GM12878 (cell line): ENCODE data around the gene PHAF1. TPM values are rescaled to one million over a fixed set of nuclear protein-coding genes. Genes with fewer than 3 reads are reported as not detected.

Experiments used
- BCLAF1 ChIP-seq: fragments of 450-650 bp; IDR thresholded peaks from 2 replicates; pipeline ENCODE4 v1.6.1; 2017; ENCODE audit warnings: antibody characterized with exemption, mild to moderate bottlenecking, moderate library complexity
- BMI1 ChIP-seq: fragments of 450-650 bp; IDR thresholded peaks from 2 replicates; pipeline ENCODE4 v1.6.1; 2016; ENCODE audit warnings: mild to moderate bottlenecking, moderate library complexity, borderline replicate concordance
- CREB1 ChIP-seq: IDR thresholded peaks from 2 replicates; pipeline ENCODE4 v1.6.1; 2012; ENCODE audit warnings: low read depth, mild to moderate bottlenecking, inconsistent platforms
- ETV6 ChIP-seq, 2 experiments: fragments of 450-650 bp in 1 of 2; IDR thresholded peaks in 1 of 2; conservative IDR thresholded peaks in 1 of 2; 2 replicates each; pipeline ENCODE4 v1.6.1; 2014; ENCODE audit warnings: antibody characterized with exemption in 1 of 2, borderline replicate concordance in 1 of 2, low read depth in 1 of 2, mild to moderate bottlenecking in 1 of 2, moderate library complexity in 1 of 2
- FOS ChIP-seq: IDR thresholded peaks from 3 replicates; pipeline ENCODE4 v1.6.1; 2011; ENCODE audit warnings: borderline replicate concordance; ENCODE audit not compliant: insufficient read length; ENCODE audit errors: extremely low read depth
- HDGF ChIP-seq: fragments of 450-650 bp; IDR thresholded peaks from 2 replicates; pipeline ENCODE4 v1.6.1; 2016; ENCODE audit warnings: antibody characterized with exemption
- MXI1 ChIP-seq: fragments of 150-350 bp; IDR thresholded peaks from 2 replicates; pipeline ENCODE4 v1.6.1; 2011; ENCODE audit warnings: low read depth, mild to moderate bottlenecking, inconsistent platforms, low read length, improper control_type of control experiment
- NFYA ChIP-seq: IDR thresholded peaks from 2 replicates; pipeline ENCODE4 v1.6.1; 2011; ENCODE audit warnings: low read depth, mild to moderate bottlenecking, low read length, improper control_type of control experiment, borderline replicate concordance
- POLR2AphosphoS5 ChIP-seq: IDR thresholded peaks from 2 replicates; pipeline ENCODE4 v1.6.1; 2011; ENCODE audit warnings: mild to moderate bottlenecking, low read length, inconsistent platforms
- RAD21 ChIP-seq: IDR thresholded peaks from 2 replicates; pipeline ENCODE4 v1.6.1; 2011; ENCODE audit warnings: mild to moderate bottlenecking, low read depth, low read length, moderate library complexity; ENCODE audit not compliant: insufficient read depth
- SIN3A ChIP-seq: IDR thresholded peaks from 2 replicates; pipeline ENCODE4 v1.6.1; 2012; ENCODE audit warnings: low read depth, low read length, improper control_type of control experiment
- TAF1 ChIP-seq: IDR thresholded peaks from 2 replicates; pipeline ENCODE4 v1.6.1; 2011; ENCODE audit warnings: mild to moderate bottlenecking, low read depth, low read length, borderline replicate concordance
- TCF12 ChIP-seq: IDR thresholded peaks from 2 replicates; pipeline ENCODE4 v1.6.1; 2011; ENCODE audit warnings: low read depth, mild to moderate bottlenecking, low read length
- YY1 ChIP-seq: IDR thresholded peaks from 2 replicates; pipeline ENCODE4 v1.6.1; 2011; ENCODE audit warnings: low read depth, mild to moderate bottlenecking, low read length
- ZBTB11 ChIP-seq: fragments of 450-650 bp; formaldehyde crosslinking; IDR thresholded peaks from 2 replicates; pipeline ENCODE4 v1.5.0; 2022; ENCODE audit warnings: mild to moderate bottlenecking, missing genetic modification characterization
- ZNF274 ChIP-seq: IDR thresholded peaks from one replicate; pipeline ENCODE4 v1.8.0; 2011; ENCODE audit not compliant: insufficient read length, insufficient read depth
- ZNF622 ChIP-seq: fragments of 450-650 bp; IDR thresholded peaks from 2 replicates; pipeline ENCODE4 v1.6.1; 2017; ENCODE audit warnings: mild to moderate bottlenecking, inconsistent platforms
- polyA plus RNA-seq, 11 experiments: library from polyadenylated mRNA; depleted of rRNA in 4 of 11; unstranded in 6 of 11; stranded (reverse) in 5 of 11; fragments of >200 nt; fragmentation: Nextera tagmentation in 4 of 11; fragmentation: Illumina TruSeq in 1 of 11; extraction: Ambion mirVana in 4 of 11; extraction: Trizol in 1 of 11; gene quantifications; 1 replicate in 1 of 11; 2 replicates in 10 of 11; pipeline versions ENCODE4 v1.2.1 to v1.2.3, GENCODE V29; 2011 to 2016; ENCODE audit warnings: inconsistent platforms in 2 of 11, missing spikeins in 2 of 11, low read depth in 1 of 11
- total RNA-seq, 4 experiments: library from RNA; depleted of rRNA in 3 of 4; stranded (reverse); fragments of >200 nt in 3 of 4; fragmentation: Illumina TruSeq in 1 of 4; extraction: Trizol in 1 of 4; gene quantifications; 2 replicates each; pipeline versions ENCODE4 v1.2.1 to v1.2.3, GENCODE V29; 2013 to 2021
- TF ChIP-seq, protein P1 (sequence below): fragments of 450-650 bp; IDR thresholded peaks from 2 replicates; pipeline ENCODE4 v1.6.1; 2016; ENCODE audit warnings: mild to moderate bottlenecking
- TF ChIP-seq, protein P2 (sequence below): fragments of 450-650 bp; IDR thresholded peaks from 2 replicates; pipeline ENCODE4 v1.6.1; 2018; ENCODE audit warnings: borderline replicate concordance, mild to moderate bottlenecking; ENCODE audit not compliant: partially characterized antibody

PHAF1 gene
- total and polyA plus RNA-seq, 10 of the 15 experiments (the other 5 are each of a cell fraction or from before 2014, with no cell fraction given): 4.5 to 20.9 (median 14.9) TPM

- no peak for TF ChIP-seq ZBTB11 (CRISPR knock-in tag)
- TF ChIP-seq, protein P1, sequence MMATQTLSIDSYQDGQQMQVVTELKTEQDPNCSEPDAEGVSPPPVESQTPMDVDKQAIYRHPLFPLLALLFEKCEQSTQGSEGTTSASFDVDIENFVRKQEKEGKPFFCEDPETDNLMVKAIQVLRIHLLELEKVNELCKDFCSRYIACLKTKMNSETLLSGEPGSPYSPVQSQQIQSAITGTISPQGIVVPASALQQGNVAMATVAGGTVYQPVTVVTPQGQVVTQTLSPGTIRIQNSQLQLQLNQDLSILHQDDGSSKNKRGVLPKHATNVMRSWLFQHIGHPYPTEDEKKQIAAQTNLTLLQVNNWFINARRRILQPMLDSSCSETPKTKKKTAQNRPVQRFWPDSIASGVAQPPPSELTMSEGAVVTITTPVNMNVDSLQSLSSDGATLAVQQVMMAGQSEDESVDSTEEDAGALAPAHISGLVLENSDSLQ: no peak
- TF ChIP-seq, protein P2, sequence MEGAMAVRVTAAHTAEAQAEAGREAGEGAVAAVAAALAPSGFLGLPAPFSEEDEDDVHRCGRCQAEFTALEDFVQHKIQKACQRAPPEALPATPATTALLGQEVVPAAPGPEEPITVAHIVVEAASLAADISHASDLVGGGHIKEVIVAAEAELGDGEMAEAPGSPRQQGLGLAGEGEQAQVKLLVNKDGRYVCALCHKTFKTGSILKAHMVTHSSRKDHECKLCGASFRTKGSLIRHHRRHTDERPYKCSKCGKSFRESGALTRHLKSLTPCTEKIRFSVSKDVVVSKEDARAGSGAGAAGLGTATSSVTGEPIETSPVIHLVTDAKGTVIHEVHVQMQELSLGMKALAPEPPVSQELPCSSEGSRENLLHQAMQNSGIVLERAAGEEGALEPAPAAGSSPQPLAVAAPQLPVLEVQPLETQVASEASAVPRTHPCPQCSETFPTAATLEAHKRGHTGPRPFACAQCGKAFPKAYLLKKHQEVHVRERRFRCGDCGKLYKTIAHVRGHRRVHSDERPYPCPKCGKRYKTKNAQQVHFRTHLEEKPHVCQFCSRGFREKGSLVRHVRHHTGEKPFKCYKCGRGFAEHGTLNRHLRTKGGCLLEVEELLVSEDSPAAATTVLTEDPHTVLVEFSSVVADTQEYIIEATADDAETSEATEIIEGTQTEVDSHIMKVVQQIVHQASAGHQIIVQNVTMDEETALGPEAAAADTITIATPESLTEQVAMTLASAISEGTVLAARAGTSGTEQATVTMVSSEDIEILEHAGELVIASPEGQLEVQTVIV: peak; percentile 99
- no peak for TF ChIP-seq ETV6 (conservative IDR thresholded peaks at IDR 0.05 in 1 of 2, IDR thresholded peaks at IDR 0.05 in 1 of 2; ENCODE audit: borderline replicate concordance in 1 of 2, low read depth in 1 of 2)
- TF ChIP-seq NFYA: no peak
- peak; percentile 43; the same call in 1 of the 2 replicates for TF ChIP-seq POLR2AphosphoS5
- TF ChIP-seq ZNF622: no peak
- TF ChIP-seq YY1: 0 out of 2 replicates have a peak, but pooled peaks have one; percentile 5
- no peak for TF ChIP-seq RAD21
- no peak for TF ChIP-seq BMI1
- TF ChIP-seq TAF1: peak; percentile 68; the same call in 1 of the 2 replicates
- no peak; the same call in 1 of the 2 replicates for TF ChIP-seq TCF12
- TF ChIP-seq SIN3A: no peak; the same call in 1 of the 2 replicates
- peak; percentile 39; the same call in 1 of the 2 replicates for TF ChIP-seq HDGF
- TF ChIP-seq FOS: no peak
- TF ChIP-seq CREB1: peak; percentile 72; the same call in 1 of the 2 replicates
- TF ChIP-seq MXI1: no peak
- TF ChIP-seq BCLAF1: no peak
- TF ChIP-seq ZNF274: no peak
Measured at GRCh38 chr16:67109407-67110135, at the start of gene PHAF1 (continued).
